GM06990 (cell line): ENCODE measurements around the gene HHIPL1.

Source experiments
- DNase-seq: peaks from one replicate; pipeline ENCODE4 v3.0.0-alpha.2; 2011; ENCODE audit not compliant: insufficient read length; ENCODE audit errors: extremely low read depth
- H3K27me3 ChIP-seq: replicated peaks from 2 replicates; pipeline ENCODE4 v1.6.0; 2011; ENCODE audit warnings: low read length; ENCODE audit not compliant: control insufficient read depth, insufficient read depth
- H3K36me3 ChIP-seq: 2 replicates; pipeline ENCODE4 v1.5.1; 2011; ENCODE audit warnings: low read length; ENCODE audit not compliant: control insufficient read depth, insufficient read depth
- H3K4me3 ChIP-seq: replicated peaks from 2 replicates; pipeline ENCODE4 v1.5.1; 2011; ENCODE audit warnings: low read depth, mild to moderate bottlenecking, control low read depth, low read length
- CTCF ChIP-seq: IDR thresholded peaks from 2 replicates; pipeline ENCODE4 v1.5.1; 2011; ENCODE audit warnings: low read length, control low read depth, mild to moderate bottlenecking, inconsistent platforms; ENCODE audit not compliant: insufficient read depth, poor library complexity, severe bottlenecking

The HHIPL1 gene

GRCh38 chr14:99676657-99677056 lies 31.7 kb downstream of the HHIPL1 start:
- no peaks in the 10 kb centered on the region for H3K36me3 ChIP-seq
- H3K27me3 ChIP-seq: no peaks in the 10 kb centered on the region
- no peak for TF ChIP-seq CTCF
- no peak for DNase-seq
- no peak overlapping the region for H3K4me3 ChIP-seq

GRCh38 chr14:99677231-99678140 lies 32.6 kb downstream of the HHIPL1 start:
- H3K36me3 ChIP-seq: no peaks in the 10 kb centered on the region
- no peak for TF ChIP-seq CTCF
- no peaks in the 10 kb centered on the region for H3K27me3 ChIP-seq
- no peak for DNase-seq
- H3K4me3 ChIP-seq: no peak overlapping the region

- Histone ChIP-seq H3K4me3 (no peak overlapping the region), H3K27me3 (no peaks in the 10 kb centered on the region), H3K36me3 (no peaks in the 10 kb centered on the region)
- no peak for DNase-seq
- no peak for TF ChIP-seq CTCF
Observed at GRCh38 chr14:99678198-99678597, 33.3 kb downstream of the HHIPL1 start.

- no peak for DNase-seq
- H3K4me3 ChIP-seq: no peak overlapping the region
- H3K27me3 ChIP-seq: no peaks in the 10 kb centered on the region
- H3K36me3 ChIP-seq: no peaks in the 10 kb centered on the region
- no peak for TF ChIP-seq CTCF
Observed at GRCh38 chr14:99679111-99679510, 34.2 kb downstream of the HHIPL1 start.

GRCh38 chr14:99679543-99679942 lies 34.6 kb downstream of the HHIPL1 start:
- no peak for DNase-seq
- no peak overlapping the region for H3K4me3 ChIP-seq
- no peaks in the 10 kb centered on the region for H3K36me3 ChIP-seq
- no peak for TF ChIP-seq CTCF
- H3K27me3 ChIP-seq: no peaks in the 10 kb centered on the region; the same call in 1 of the 2 replicates
